HG03280 (cell line): ENCODE results near the gene SLC30A1.

Experiments
- ATAC-seq: cut with Tn5 transposase; IDR thresholded peaks from one replicate; pipeline ENCODE4 v1.9.1; 2021; ENCODE audit warnings: mild to moderate bottlenecking, moderate library complexity; ENCODE audit not compliant: unreplicated experiment

The SLC30A1 gene

GRCh38 chr1:211527888-211528287 is 51.1 kb downstream of the SLC30A1 start:
- ATAC-seq = no peak

- no peak for ATAC-seq
These were observed 52.0 kb downstream of the SLC30A1 start for GRCh38 chr1:211527006-211527405.

GRCh38 chr1:211526101-211526500 is 52.9 kb downstream of the SLC30A1 start:
- no peak for ATAC-seq

GRCh38 chr1:211525101-211525676 is 53.8 kb downstream of the SLC30A1 start:
- no peak for ATAC-seq

GRCh38 chr1:211524521-211524920 is 54.4 kb downstream of the SLC30A1 start:
- no peak for ATAC-seq

GRCh38 chr1:211522804-211523203 is 56.2 kb downstream of the SLC30A1 start:
- ATAC-seq = no peak
